Right kidney (tissue), 1 donor: ENCODE results near the gene TMEM205.

Experiments used
- DNase-seq: peaks from one replicate; pipeline ENCODE4 v3.0.0-alpha.2; 2016

Gene TMEM205

DNA sequence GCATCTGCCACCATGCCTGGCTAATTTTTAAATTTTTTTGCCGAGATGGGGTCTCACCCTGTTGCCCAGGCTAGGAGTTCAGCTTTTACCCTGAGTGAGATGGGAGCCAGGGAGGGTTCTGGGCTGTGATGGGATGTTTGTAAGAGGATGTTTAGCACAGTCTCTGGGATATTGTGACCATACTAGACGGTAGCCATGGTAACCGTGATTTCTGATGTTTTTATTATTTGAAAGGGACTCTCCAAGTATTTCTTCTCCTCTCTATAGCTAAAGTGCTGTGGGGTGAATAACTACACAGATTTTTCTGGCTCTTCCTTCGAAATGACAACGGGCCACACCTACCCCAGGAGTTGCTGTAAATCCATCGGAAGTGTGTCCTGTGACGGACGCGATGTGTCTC is 39.7 kb downstream of the TMEM205 start:
- DNase-seq, result no peak

DNA sequence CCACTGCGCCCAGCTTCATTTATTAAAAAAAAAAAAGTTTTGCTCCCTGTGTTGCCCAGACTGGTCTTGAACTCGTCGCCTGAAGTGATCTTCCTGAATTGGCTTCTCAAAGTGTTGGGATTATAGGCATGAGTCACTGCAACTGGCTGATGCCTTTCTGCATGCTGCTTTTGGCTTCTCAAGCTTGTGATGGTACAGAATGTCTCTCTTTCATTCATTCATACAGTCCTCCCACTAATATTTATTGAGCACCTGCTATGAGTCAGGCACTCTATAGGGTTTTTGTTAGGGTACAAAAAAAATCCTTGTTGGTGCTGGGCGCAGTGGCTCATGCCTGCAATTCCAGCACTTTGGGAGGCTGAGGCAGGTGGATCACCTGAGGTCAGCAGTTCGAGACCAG is 41.1 kb downstream of the TMEM205 start:
- no peak for DNase-seq

DNA sequence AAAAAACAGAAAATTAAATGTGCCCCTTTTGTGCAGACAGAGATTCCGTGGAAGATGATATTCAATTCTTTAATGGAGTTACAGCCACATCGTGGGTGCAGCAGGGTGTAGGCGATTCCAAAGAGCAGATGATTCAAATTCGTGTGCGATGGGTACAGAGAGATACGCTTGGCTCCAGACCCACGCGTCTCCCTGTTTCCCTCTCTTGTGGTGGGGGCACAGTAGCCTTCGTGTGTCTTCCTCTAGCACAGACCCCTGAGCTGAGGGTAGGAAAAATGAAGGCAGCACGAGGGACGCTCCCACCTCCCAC is 45.3 kb downstream of the TMEM205 start:
- DNase-seq, result no peak

DNA sequence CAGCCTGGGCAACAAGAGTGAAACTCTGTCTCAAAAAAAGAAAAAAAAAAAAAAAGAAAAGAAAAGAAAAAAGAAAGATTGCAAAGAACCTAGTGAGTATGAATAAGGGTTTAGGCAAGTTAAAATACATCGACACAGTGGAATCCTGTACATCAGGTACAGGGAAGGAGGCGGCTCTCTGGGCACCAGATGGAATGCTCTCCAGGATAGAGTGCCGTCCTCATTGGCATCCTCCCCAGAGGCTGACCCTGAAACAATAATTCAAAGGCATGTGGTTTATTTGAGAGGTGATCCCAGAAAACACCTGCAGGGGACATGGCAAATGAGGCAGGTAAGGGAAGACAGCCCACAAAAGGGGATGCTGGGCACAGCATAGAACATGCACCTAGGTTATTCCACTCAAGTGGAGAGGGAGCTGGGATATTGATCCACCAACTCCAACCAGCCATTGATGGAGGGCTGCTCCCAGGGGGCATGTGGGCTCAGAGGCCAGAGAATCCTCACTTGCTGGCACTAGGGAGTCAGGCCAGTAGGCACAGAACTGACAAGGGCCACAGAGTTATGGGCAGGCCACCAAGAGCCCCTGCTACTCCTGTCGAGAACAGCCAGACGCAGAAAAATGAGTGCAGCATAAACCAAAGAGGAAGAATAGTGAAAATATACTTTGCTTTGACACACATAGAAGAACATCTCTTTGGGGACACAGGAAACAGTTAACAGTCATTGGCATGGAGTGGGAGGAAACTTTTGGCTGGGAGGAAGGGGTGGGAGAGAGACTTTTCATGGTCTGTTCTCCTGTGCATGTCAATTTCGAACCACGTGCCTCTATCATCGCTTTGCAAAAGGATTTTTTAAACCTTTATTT is 45.9 kb downstream of the TMEM205 start:
- no peak for DNase-seq

DNA sequence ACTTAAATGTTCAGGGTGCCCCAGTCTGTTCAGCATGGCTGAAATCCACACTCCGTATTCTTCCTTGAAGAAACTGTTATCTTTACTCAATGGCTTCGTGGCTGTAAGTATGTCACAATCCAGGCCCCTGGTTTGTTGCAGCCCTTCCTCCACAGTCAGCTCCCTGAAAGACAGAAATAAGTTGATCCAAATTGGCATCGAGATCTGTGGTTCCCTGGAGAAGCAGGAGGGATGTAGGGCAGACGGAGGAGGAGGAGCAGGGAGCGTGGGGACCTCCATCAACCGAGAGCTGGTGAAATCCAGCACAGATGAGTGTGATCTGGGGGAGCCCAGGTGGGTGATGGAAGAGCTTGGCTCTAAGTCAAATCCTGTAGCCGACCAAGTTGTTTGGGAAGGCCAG is 49.8 kb downstream of the TMEM205 start:
- DNase-seq, result no peak

DNA sequence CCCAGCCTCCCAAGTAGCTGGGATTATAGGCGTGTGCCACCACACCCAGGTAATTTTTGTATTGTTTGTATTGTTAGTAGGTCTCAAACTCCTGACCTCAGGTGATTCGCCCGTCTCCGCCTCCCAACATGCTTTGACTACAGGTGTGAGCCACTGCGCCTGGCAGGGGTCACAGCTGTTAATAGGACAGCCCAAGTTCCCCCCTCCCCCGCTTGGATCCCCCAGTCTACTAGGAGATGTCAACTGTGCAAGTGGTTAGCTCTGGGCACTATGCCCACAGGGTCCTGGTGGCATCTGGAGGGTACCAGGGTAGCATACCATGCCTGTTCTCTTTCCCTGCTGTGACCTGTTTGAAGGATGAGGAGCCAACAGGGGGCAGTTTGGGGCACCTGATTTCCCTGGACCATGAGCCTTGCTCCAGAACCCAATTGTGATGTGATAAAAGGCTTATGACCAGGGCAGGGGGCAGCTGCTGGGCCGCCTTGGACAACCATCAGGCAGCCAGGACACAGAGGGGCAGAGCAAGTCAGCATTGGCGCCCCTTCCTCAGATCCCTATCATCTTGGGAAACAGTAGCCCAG is 50.3 kb downstream of the TMEM205 start, which contains the start of gene TSPAN16:
TSS of gene TSPAN16 (plus strand) at position 496 of the 581 bp plus-strand sequence. CDS start 138 bp downstream, outside the sequence.
- no peak for DNase-seq

DNA sequence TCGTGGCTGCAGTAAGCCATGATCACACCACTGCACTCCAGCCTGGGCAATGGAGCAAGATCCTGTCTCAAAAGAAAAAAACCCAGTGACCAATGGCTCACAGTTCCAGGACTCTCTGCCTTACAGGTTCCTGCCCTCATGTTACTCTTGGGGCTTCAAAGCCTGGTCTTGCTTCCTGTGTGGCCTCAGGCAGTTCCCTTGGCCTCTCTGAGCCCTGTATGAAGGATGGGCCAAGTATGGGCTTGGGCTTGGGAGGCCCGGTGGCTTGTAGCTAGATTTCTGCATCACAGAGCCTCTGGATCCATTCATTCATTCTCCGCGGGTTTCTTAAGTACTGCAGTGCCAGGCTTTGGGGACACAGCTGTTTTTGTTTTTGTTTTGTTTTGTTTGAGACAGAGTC is 50.9 kb downstream of the TMEM205 start:
- no peak for DNase-seq

DNA sequence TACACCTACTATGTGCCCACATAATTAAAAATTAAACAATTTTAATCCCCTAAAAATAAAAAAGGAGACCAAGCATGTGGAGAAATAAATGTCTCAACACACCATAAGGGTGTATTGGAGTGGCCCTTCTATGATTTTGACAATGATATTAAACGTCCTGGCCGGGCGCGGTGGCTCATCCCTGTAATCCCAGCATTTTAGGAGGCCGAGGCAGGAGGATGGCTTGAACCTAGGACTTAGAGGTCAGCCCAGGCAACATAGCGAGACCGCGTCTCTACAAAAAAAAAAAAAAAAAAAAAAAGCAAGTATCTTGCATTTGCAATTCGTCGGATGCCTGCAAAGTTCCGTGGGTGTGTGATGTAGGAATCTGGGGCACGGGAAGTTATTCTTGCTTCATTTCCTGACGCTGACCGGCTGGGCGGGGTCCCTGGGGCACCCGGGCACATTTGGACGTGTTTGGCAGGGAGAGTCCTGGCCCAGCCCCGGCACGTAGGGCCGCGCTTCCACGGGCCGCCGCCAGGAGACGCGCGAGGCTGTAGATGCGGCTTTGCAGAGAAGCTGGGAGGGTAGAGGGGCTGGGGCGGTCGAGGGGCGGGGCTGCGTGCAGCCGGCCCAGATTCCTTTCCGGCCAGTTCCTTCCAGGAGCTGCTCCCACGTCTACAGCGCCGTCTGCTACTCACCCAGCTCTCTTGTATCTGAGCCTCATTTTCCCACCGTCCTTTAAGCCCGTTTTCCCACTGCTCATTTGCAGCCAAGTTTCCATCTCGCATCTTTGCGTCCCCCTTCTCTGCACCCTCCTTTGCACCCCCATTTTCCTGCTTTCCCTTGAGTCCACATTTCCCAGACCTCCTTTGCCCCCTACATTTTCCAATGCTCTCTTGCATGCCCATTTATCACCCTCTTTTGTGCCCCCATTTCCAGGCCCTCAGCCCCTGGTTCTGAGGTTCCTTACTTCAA is 52.4 kb downstream of the TMEM205 start:
- DNase-seq, result peak; percentile 89
